Fibroblast of lung (primary cell): Measurements from ENCODE around the gene CTTN. TPM values are rescaled to one million over a fixed set of nuclear protein-coding genes. Genes with fewer than 3 reads are reported as not detected.

ENCODE experiments used
- DNase-seq, 2 donors: peaks; one replicate each; pipeline versions ENCODE4 v3.0.0 to v3.0.0-alpha.2; 2010; ENCODE audit warnings: low read depth in 2 of 2
- H2AFZ ChIP-seq: 2 replicates; pipeline ENCODE4 v1.5.1; 2012; ENCODE audit warnings: low read length, control low read depth, inconsistent platforms
- H3K27ac ChIP-seq: 2 replicates; pipeline ENCODE4 v1.5.1; 2011; ENCODE audit warnings: low read length, control low read depth; ENCODE audit not compliant: insufficient read depth
- H3K27me3 ChIP-seq: 2 replicates; pipeline ENCODE4 v1.5.1; 2011; ENCODE audit warnings: mild to moderate bottlenecking, low read length; ENCODE audit not compliant: control insufficient read depth, insufficient read depth
- H3K36me3 ChIP-seq: 2 replicates; pipeline ENCODE4 v1.5.1; 2011; ENCODE audit warnings: low read length; ENCODE audit not compliant: control insufficient read depth, insufficient read depth
- H3K4me1 ChIP-seq: 2 replicates; pipeline ENCODE4 v1.5.1; 2011; ENCODE audit warnings: low read length; ENCODE audit not compliant: control insufficient read depth, insufficient read depth; ENCODE audit errors: extremely low read depth
- H3K4me2 ChIP-seq: 2 replicates; pipeline ENCODE4 v1.5.1; 2011; ENCODE audit warnings: low read length, control low read depth; ENCODE audit not compliant: insufficient read depth; ENCODE audit errors: extremely low read depth
- H3K4me3 ChIP-seq, 4 experiments: fragments of 200-600 bp in 1 of 4; sonication (generic) in 1 of 4; replicated peaks in 1 of 4; 2 replicates each; pipeline ENCODE4 v1.5.1; 2011 to 2016; ENCODE audit warnings: low read length in 4 of 4, low read depth in 3 of 4, mild to moderate bottlenecking in 3 of 4, control low read depth in 2 of 4, inconsistent platforms in 1 of 4, mixed read lengths in 1 of 4; ENCODE audit not compliant: insufficient read depth in 1 of 4; ENCODE audit errors: control extremely low read depth in 1 of 4
- H3K79me2 ChIP-seq: 2 replicates; pipeline ENCODE4 v1.5.1; 2012; ENCODE audit warnings: mild to moderate bottlenecking, low read length, inconsistent platforms; ENCODE audit not compliant: control insufficient read depth, insufficient read depth
- H3K9ac ChIP-seq: 2 replicates; pipeline ENCODE4 v1.5.1; 2011; ENCODE audit warnings: mild to moderate bottlenecking, low read length, control low read depth; ENCODE audit not compliant: insufficient read depth
- H3K9me3 ChIP-seq: 2 replicates; pipeline ENCODE4 v1.5.1; 2012; ENCODE audit warnings: low read depth, low read length; ENCODE audit not compliant: control insufficient read depth, insufficient read depth
- H4K20me1 ChIP-seq: 2 replicates; pipeline ENCODE4 v1.5.1; 2011; ENCODE audit warnings: low read length; ENCODE audit not compliant: control insufficient read depth, insufficient read depth; ENCODE audit errors: extremely low read depth
- CTCF ChIP-seq, 2 donors: IDR thresholded peaks in 1 of 2; conservative IDR thresholded peaks in 1 of 2; 1 replicate in 1 of 2; 2 replicates in 1 of 2; pipeline ENCODE4 v1.5.1; 2011 to 2012; ENCODE audit warnings: low read length in 2 of 2, control low read depth in 1 of 2, inconsistent platforms in 1 of 2, low read depth in 1 of 2, mild to moderate bottlenecking in 1 of 2
- EZH2 ChIP-seq: IDR thresholded peaks from 2 replicates; pipeline ENCODE4 v1.5.1; 2012; ENCODE audit warnings: low read length, control low read depth, mild to moderate bottlenecking; ENCODE audit errors: missing control alignments
- polyA plus RNA-seq, 2 donors: library from polyadenylated mRNA; depleted of rRNA in 1 of 2; stranded (reverse) in 1 of 2; unstranded in 1 of 2; fragments of >200 nt; gene quantifications; 2 replicates each; pipeline ENCODE4 v1.2.1, GENCODE V29; 2011 to 2012; ENCODE audit warnings: missing spikeins in 1 of 2
- total RNA-seq: library from RNA; depleted of rRNA; stranded (reverse); fragments of >200 nt; gene quantifications from 2 replicates; pipeline ENCODE4 v1.2.1, GENCODE V29; 2014

Gene CTTN
- total and polyA plus RNA-seq, 2 donors (not counting 1 experiment from before 2014, with no cell fraction given), result 198 to 428 TPM

- H4K20me1 ChIP-seq, result peaks cover 2% of the 10 kb centered on the region
Observed at GRCh38 chr11:70423523-70424505, 25.5 kb downstream of the CTTN start.

DNA sequence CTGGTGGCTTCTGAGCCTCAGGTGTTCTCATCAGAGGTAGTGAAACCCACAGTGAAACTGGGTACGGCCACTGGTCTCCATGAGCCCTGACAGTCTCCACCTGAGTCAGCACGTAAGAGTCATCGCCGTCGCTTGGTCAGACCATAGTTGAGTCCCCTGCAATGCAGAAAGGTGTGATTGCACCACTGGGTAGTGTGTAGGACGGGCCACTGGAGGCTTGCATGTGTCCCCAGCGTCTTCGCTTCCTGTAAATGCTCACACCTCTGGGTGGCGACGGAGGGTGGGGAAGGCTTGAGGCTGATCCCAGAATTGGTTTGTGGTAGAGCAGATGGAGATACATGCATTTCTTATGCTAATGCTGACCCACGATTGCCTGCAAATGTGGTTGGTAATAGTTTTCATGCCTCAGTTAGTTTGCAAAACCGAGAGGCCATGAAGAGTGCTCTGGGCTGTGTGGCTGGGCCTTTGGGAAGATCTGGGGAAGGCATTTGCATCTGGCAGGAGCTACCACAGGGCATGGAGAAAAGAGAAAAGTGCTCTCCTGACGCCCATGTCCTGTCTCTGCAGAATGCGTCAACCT lies 26.5 kb downstream of the CTTN start:
- H3K79me2 ChIP-seq, result peaks cover 7% of the 10 kb centered on the region
- no peak overlapping the region for H3K9ac ChIP-seq
- H4K20me1 ChIP-seq, result peaks cover 2% of the 10 kb centered on the region
- H3K4me1 ChIP-seq, result no peaks in the 10 kb centered on the region
- no peak overlapping the region for H3K4me3 ChIP-seq
- TF ChIP-seq EZH2 (no peak), CTCF (conservative IDR thresholded peaks at IDR 0.05 in 1 of 2, IDR thresholded peaks at IDR 0.05 in 1 of 2; ENCODE audit: low read depth in 1 of 2, low read length in 2 of 2) (no peak)
- no peaks in the 10 kb centered on the region for H3K27me3 ChIP-seq
- H3K36me3 ChIP-seq, result peaks cover 57% of the 10 kb centered on the region
- no peak for DNase-seq
- H3K4me2 ChIP-seq, result no peak overlapping the region
- no peak overlapping the region for H2AFZ ChIP-seq
- no peak overlapping the region for H3K27ac ChIP-seq
- H3K9me3 ChIP-seq, result no peaks in the 10 kb centered on the region

More at GRCh38 chr11:70423523-70424505, 25.5 kb downstream of the CTTN start:
- Histone ChIP-seq H3K79me2 (peaks cover 7% of the 10 kb centered on the region), H3K9ac (no peak overlapping the region), H3K4me3 (no peak overlapping the region), H3K4me2 (no peak overlapping the region), H3K4me1 (no peaks in the 10 kb centered on the region), H3K27me3 (no peaks in the 10 kb centered on the region), H3K27ac (no peak overlapping the region), H3K9me3 (no peaks in the 10 kb centered on the region), H2AFZ (no peak overlapping the region), H3K36me3 (peaks cover 52% of the 10 kb centered on the region)
- DNase-seq, result peak; percentile 86 to 92
- TF ChIP-seq EZH2, result no peak
- TF ChIP-seq CTCF (conservative IDR thresholded peaks at IDR 0.05 in 1 of 2, IDR thresholded peaks at IDR 0.05 in 1 of 2; ENCODE audit: low read depth in 1 of 2, low read length in 2 of 2), result no peak

- peaks cover 2% of the 10 kb centered on the region for H4K20me1 ChIP-seq
Observed at GRCh38 chr11:70427436-70427835, 29.1 kb downstream of the CTTN start.

More at GRCh38 chr11:70427436-70427835, 29.1 kb downstream of the CTTN start:
- Histone ChIP-seq H3K79me2 (peaks cover 7% of the 10 kb centered on the region), H3K9me3 (no peaks in the 10 kb centered on the region), H3K36me3 (peaks cover 62% of the 10 kb centered on the region), H2AFZ (no peak overlapping the region), H3K4me3 (no peak overlapping the region), H3K27ac (no peak overlapping the region), H3K9ac (no peak overlapping the region), H3K4me1 (no peaks in the 10 kb centered on the region), H3K4me2 (no peak overlapping the region), H3K27me3 (no peaks in the 10 kb centered on the region)
- DNase-seq, result no peak
- no peak for TF ChIP-seq EZH2
- TF ChIP-seq CTCF (conservative IDR thresholded peaks at IDR 0.05 in 1 of 2, IDR thresholded peaks at IDR 0.05 in 1 of 2; ENCODE audit: low read depth in 1 of 2, low read length in 2 of 2), result no peak
